HCT116 (cell line): ENCODE data around the gene SOX18.

Experiments used
- CEBPB ChIP-seq: IDR thresholded peaks from 2 replicates; pipeline ENCODE4 v1.6.1; 2012; ENCODE audit warnings: low read depth
- CTCF ChIP-seq, 3 experiments: fragments of 200-600 bp in 1 of 3; sonication (generic) in 1 of 3; IDR thresholded peaks in 2 of 3; conservative IDR thresholded peaks in 1 of 3; 2 replicates each; pipeline ENCODE4 v1.5.1; 2012 to 2017; ENCODE audit warnings: low read depth in 2 of 3, low read length in 2 of 3, antibody characterized with exemption in 1 of 3, borderline replicate concordance in 1 of 3, control low read depth in 1 of 3, mild to moderate bottlenecking in 1 of 3, mixed read lengths in 1 of 3, mixed run types in 1 of 3, moderate library complexity in 1 of 3; ENCODE audit not compliant: insufficient read depth in 1 of 3
- EZH2phosphoT487 ChIP-seq: fragments of 200-600 bp; IDR thresholded peaks from 2 replicates; pipeline ENCODE4 v1.6.1; 2018; ENCODE audit warnings: antibody characterized with exemption, borderline replicate concordance
- POLR2AphosphoS5 ChIP-seq: IDR thresholded peaks from 2 replicates; pipeline ENCODE4 v1.6.1; 2011; ENCODE audit warnings: mild to moderate bottlenecking, low read depth, low read length, moderate library complexity
- SRF ChIP-seq: IDR thresholded peaks from 2 replicates; pipeline ENCODE4 v1.6.1; 2012; ENCODE audit warnings: low read depth
- ZBTB33 ChIP-seq: IDR thresholded peaks from 2 replicates; pipeline ENCODE4 v1.6.1; 2011; ENCODE audit warnings: mild to moderate bottlenecking, low read length, moderate library complexity; ENCODE audit not compliant: insufficient replicate concordance; ENCODE audit errors: extremely low read depth
- TF ChIP-seq, protein P1 (sequence below): IDR thresholded peaks from 2 replicates; pipeline ENCODE4 v1.6.1; 2012; ENCODE audit warnings: low read depth

DNA sequence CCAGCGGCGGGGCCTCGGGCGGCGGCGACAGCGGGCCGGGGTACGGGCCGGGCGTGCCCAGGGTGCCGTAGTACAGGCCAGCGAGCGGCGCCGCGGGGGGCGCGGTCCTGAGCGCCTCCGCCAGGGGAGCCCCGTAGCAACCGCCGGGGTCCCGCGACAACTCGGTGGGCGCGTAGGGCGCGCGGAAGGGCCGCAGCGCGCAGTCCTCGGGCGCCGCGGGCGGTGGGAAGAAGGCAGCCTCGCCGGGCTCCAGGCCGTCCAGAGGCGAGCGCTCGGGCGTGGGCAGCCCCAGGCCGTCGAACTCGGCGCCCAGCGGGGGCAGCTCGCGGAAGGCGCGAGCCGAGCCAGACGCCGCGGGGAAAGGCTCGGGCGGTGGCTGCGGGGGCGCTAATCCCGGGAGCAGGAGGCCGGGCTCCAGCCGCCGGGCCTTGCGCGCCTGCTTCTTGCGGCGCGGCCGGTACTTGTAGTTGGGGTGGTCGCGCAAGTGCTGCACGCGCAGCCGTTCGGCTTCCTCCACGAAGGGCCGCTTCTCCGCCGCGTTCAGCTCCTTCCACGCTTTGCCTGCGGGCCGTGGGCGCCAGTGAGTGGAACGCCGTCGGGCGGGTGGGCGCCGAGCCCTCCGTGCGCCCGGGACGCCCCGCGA is 916 bp downstream of the SOX18 start:
- TF ChIP-seq CTCF (IDR thresholded peaks at IDR 0.05 in 2 of 3, conservative IDR thresholded peaks at IDR 0.05 in 1 of 3; ENCODE audit: borderline replicate concordance in 1 of 3, insufficient read depth in 1 of 3, low read depth in 2 of 3, low read length in 2 of 3) (no peak), POLR2AphosphoS5 (no peak), ZBTB33 (no peak), EZH2phosphoT487 (no peak), SRF (no peak), CEBPB (no peak)
- TF ChIP-seq, protein P1, sequence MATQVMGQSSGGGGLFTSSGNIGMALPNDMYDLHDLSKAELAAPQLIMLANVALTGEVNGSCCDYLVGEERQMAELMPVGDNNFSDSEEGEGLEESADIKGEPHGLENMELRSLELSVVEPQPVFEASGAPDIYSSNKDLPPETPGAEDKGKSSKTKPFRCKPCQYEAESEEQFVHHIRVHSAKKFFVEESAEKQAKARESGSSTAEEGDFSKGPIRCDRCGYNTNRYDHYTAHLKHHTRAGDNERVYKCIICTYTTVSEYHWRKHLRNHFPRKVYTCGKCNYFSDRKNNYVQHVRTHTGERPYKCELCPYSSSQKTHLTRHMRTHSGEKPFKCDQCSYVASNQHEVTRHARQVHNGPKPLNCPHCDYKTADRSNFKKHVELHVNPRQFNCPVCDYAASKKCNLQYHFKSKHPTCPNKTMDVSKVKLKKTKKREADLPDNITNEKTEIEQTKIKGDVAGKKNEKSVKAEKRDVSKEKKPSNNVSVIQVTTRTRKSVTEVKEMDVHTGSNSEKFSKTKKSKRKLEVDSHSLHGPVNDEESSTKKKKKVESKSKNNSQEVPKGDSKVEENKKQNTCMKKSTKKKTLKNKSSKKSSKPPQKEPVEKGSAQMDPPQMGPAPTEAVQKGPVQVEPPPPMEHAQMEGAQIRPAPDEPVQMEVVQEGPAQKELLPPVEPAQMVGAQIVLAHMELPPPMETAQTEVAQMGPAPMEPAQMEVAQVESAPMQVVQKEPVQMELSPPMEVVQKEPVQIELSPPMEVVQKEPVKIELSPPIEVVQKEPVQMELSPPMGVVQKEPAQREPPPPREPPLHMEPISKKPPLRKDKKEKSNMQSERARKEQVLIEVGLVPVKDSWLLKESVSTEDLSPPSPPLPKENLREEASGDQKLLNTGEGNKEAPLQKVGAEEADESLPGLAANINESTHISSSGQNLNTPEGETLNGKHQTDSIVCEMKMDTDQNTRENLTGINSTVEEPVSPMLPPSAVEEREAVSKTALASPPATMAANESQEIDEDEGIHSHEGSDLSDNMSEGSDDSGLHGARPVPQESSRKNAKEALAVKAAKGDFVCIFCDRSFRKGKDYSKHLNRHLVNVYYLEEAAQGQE, result no peak
